Activated CD8-positive, alpha-beta memory T cell treated with anti-CD3 and anti-CD28 coated beads, Interleukin-2, amount 10 ng/mL, durations not matched to agents 7 days and 5 days (primary cell): Measurements from ENCODE around the gene GRHPR. TPM values are rescaled to one million over a fixed set of nuclear protein-coding genes. Genes with fewer than 3 reads are reported as not detected.

ENCODE experiments used
- total RNA-seq, 2 experiments: library from RNA; stranded (reverse); gene quantifications; one replicate each; pipeline ENCODE4 v1.2.3, GENCODE V29; 2021

Gene GRHPR
- total RNA-seq, 2 experiments from 2014 or later = 59.3 to 65.6 TPM

Other genes with a start within 250 kb of the GRHPR start
- gene ZBTB5, start 42.8 kb downstream of the GRHPR start, total RNA-seq = 1 to 10 TPM; 9.7 TPM
- gene POLR1E, start 63.3 kb downstream of the GRHPR start, total RNA-seq = 10 to 100 TPM; 35.5 to 43.0 TPM
- 1 to 10 TPM; 1.3 to 2.6 TPM for gene FBXO10, start 153.7 kb downstream of the GRHPR start, total RNA-seq
- 100 to 1,000 TPM in 1 of 2 experiments, 10 to 100 TPM in 1; 91.6 to 113 TPM for gene TOMM5, start 169.9 kb downstream of the GRHPR start, total RNA-seq
- not detected for gene FRMPD1, start 228.3 kb downstream of the GRHPR start, total RNA-seq